ENCODE data around the gene CCM2.

DNA sequence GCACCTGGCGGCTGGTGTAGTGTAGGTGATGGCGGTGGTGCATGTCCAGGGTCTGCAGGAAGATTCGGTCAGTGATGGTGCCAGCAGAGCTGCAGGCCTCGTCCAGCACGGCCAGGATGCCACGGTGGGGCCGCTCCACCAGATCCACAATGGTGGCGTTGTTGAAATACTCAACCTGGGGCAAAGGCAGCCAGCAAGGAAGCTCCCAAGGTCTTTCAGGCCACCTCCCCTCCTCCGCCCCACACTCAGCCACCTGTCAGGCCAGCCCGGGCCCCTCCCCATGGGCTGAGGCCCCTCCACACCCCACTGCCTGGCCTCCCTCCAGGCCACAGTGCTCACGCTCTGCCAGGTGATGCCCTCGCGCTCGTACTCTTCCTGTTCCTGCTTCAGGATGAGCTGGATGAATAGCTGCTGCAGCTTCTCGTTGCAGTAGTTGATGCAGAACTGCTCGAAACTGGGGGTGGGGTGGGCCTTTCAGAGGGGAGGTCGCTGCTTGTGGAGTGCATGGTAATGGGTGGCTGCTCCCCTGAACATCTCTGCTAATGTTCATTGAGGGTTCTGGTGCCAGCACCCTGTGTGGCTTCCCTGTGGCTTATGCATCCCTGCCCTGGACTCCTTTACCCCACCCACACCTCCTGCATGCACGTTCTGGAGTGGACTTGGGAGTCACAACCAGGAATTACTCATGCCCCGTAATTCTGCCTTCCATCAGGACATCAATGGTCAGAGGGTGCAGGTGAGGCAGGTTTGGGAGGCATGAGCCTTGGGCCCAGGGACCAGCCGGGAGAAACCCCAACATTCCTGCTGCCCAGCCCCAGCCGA, 30.1 kb upstream of the CCM2 start:
- TF ChIP-seq, protein P1, sequence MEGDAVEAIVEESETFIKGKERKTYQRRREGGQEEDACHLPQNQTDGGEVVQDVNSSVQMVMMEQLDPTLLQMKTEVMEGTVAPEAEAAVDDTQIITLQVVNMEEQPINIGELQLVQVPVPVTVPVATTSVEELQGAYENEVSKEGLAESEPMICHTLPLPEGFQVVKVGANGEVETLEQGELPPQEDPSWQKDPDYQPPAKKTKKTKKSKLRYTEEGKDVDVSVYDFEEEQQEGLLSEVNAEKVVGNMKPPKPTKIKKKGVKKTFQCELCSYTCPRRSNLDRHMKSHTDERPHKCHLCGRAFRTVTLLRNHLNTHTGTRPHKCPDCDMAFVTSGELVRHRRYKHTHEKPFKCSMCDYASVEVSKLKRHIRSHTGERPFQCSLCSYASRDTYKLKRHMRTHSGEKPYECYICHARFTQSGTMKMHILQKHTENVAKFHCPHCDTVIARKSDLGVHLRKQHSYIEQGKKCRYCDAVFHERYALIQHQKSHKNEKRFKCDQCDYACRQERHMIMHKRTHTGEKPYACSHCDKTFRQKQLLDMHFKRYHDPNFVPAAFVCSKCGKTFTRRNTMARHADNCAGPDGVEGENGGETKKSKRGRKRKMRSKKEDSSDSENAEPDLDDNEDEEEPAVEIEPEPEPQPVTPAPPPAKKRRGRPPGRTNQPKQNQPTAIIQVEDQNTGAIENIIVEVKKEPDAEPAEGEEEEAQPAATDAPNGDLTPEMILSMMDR (IDR thresholded peaks at IDR 0.05 in 8 of 11, conservative IDR thresholded peaks at IDR 0.05 in 3 of 11), result no peak
- TF ChIP-seq POLR2A (IDR thresholded peaks at IDR 0.05), result no peak
